IMR-90 (cell line): Measurements from ENCODE around the gene MAP7D1. TPM values are rescaled to one million over a fixed set of nuclear protein-coding genes. Genes with fewer than 3 reads are reported as not detected.

Source experiments
- CEBPB ChIP-seq: IDR thresholded peaks from 2 replicates; pipeline ENCODE4 v1.6.1; 2012; ENCODE audit warnings: low read depth, low read length, improper control_type of control experiment
- MAFK ChIP-seq: IDR thresholded peaks from 2 replicates; pipeline ENCODE4 v1.6.1; 2012; ENCODE audit warnings: low read depth, low read length, improper control_type of control experiment
- MXI1 ChIP-seq: IDR thresholded peaks from 2 replicates; pipeline ENCODE4 v1.6.1; 2012; ENCODE audit warnings: low read depth, mild to moderate bottlenecking, low read length, moderate library complexity, borderline replicate concordance
- POLR2A ChIP-seq: IDR thresholded peaks from 2 replicates; pipeline ENCODE4 v1.6.1; 2012; ENCODE audit warnings: mild to moderate bottlenecking, low read depth, low read length
- polyA plus RNA-seq, 3 experiments: library from polyadenylated mRNA; depleted of rRNA; stranded (reverse); fragments of >200 nt; gene quantifications; 2 replicates each; pipeline ENCODE4 v1.2.3, GENCODE V29; 2012; ENCODE audit warnings: low replicate concordance in 1 of 3
- total RNA-seq: library from RNA; depleted of rRNA; stranded (reverse); fragments of >200 nt; gene quantifications from 2 replicates; pipeline ENCODE4 v1.2.3, GENCODE V29; 2012

MAP7D1 gene
- total and polyA plus RNA-seq, 2 of the 4 experiments (the other 2 are of a cell fraction) = 32.3 to 81.9 TPM

DNA sequence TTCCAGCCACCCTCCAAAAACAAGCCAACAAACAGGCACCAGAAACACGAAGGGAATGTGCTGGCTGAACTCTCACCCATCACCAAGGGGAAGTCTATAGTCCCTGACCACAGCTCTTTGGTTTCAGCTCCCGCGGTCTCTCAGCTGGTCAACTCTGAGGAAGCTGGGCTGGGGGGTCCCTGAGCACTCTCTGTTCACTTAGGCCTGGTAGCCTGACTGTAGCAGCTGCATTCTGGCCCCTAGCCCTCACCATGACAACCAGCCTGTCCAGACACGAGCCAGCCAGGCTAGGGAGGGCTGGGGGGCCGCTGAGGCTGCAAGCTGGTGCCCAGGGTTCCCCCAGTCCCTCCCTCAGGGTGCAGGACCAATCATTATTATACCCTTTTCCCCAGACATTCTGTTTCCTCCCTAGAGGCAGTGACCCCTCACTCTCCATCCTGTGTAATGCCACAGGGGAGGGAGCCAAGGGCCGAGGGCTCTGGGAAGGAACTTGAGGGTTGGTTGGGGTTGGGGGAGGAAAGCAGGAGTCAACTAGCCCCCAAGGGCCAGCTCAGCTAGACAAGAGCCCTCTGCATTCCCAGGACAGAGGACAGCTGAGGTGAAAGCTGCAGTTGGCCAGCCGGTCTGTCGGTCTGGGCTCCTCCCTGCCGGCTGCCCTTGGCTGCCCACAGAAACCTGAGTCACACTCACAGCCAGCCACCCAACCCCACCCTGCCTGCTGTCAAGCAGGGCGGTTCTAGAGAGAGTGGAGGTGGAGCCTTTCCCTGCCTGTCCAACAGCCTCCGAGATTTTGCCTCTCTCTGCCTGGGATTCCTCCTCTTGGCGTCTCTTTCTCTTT is 5.4 kb upstream of the MAP7D1 start (continued):
- TF ChIP-seq CEBPB (no peak), MAFK (no peak; the same call in 1 of the 2 replicates), MXI1 (no peak; the same call in 1 of the 2 replicates), POLR2A (peak; percentile 81)
